HG03135 (cell line): ENCODE results near the gene SERPINB5.
"Not testable (repeated sequence)": the region's sequence is repeated elsewhere in the genome, so short reads cannot be mapped to it uniquely, and the experiment has no call there.

Experiments
- ATAC-seq: cut with Tn5 transposase; IDR thresholded peaks from one replicate; pipeline ENCODE4 v1.9.1; 2021; ENCODE audit warnings: mild to moderate bottlenecking, moderate library complexity; ENCODE audit not compliant: unreplicated experiment

SERPINB5 gene

GRCh38 chr18:63476668-63477067 lies at the start of gene SERPINB5:
Gene SERPINB5 (plus strand): TSS chr18:63476958. CDS start chr18:63484429, 7,471 bp downstream.
- ATAC-seq: no peak

- no peak for ATAC-seq
These were observed 49.2 kb upstream of the SERPINB5 start for GRCh38 chr18:63427558-63427957.

DNA sequence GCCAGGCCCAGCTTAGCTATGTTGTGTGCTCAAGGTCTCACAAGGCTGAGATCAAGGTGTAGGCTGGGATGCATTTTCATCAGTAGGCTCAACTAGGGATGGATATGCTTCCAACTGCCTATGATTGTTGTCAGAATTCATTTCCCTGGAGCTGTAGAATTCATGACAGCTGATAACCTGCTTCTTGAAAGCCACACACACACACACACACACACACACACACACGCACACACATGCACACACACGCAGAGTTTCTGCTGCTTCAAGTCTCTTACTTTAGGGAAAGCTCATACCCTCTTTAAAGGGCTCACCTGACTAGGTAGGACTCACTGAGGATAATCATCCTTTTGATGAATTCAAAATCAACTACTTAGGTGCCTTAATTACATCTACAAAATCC lies 46.2 kb upstream of the SERPINB5 start:
- no peak for ATAC-seq

- no peak for ATAC-seq
These were observed 45.6 kb upstream of the SERPINB5 start for GRCh38 chr18:63431180-63431579.

GRCh38 chr18:63433334-63433866 lies 43.4 kb upstream of the SERPINB5 start:
- ATAC-seq: no peak

GRCh38 chr18:63438181-63438580 lies 38.6 kb upstream of the SERPINB5 start:
- ATAC-seq: no peak

GRCh38 chr18:63439334-63439733 lies 37.4 kb upstream of the SERPINB5 start:
- no peak for ATAC-seq

- ATAC-seq: no peak
These were observed 36.5 kb upstream of the SERPINB5 start for GRCh38 chr18:63440219-63440618.

GRCh38 chr18:63440881-63441280 lies 35.9 kb upstream of the SERPINB5 start:
- ATAC-seq: no peak

DNA sequence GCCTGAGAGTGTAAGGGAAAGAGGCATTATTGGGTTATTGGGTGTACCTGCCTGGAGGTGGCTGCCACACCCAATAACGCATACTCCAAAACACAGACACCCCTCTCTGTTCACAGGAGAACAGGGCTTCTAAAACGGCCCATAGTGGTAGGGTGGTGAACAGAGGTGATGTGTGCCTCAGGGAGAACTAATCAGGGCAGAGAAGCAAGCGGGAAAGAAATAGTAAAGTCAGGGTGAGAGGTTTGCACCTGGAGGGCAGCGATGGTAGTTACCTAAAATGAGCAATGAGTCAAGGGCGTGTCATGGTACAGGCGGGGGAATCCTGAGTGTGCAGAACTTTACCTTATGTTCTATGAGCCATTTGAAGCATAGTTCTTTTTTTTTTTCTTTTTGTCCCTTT lies 32.9 kb upstream of the SERPINB5 start:
- ATAC-seq: no peak

- ATAC-seq: peak; percentile 49
These were observed 32.2 kb upstream of the SERPINB5 start for GRCh38 chr18:63444580-63444979.

GRCh38 chr18:63445037-63445436 lies 31.7 kb upstream of the SERPINB5 start:
- ATAC-seq: no peak

DNA sequence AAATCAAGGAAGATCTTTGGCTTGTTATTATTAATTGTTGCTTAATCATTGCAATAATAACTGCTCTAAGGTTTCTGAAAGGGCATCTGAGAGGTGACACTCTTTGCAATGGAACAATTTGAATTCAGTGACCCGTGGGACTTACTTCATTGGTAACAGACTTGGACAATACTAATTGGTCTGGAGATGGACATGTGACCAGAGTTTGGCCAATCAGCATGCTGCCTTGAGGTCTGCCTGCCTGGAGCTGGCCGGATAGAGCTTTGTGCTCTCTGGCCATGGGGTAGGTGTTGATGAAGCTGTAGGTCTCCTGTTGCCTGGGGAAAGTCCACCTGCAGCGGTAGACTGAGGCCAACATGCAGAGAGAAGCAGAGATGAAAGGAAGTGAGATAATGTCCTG lies 30.5 kb upstream of the SERPINB5 start:
- no peak for ATAC-seq

DNA sequence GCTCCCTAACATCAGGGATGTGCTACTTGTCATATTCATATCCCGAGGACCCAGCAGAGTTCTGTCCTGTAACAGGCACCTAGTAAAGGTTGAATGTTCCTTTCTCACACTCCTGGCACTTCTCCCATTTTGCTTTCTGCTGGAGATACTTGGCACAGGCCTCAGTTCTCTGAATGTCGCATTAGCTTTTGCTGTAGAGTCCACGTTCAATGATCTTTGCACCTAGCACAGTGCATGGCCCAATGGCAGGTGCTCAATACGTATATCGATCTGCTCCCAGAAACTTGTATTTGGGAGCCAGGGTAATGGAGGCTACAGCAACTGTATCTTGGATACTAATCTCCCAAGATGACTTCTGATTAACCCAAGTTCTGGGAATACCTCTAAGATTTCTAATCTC lies 29.7 kb upstream of the SERPINB5 start:
- no peak for ATAC-seq

GRCh38 chr18:63449426-63449825 lies 27.3 kb upstream of the SERPINB5 start:
- no peak for ATAC-seq

- ATAC-seq: no peak
These were observed 24.7 kb upstream of the SERPINB5 start for GRCh38 chr18:63451799-63452660.

- not testable (repeated sequence) for ATAC-seq
These were observed 24.0 kb upstream of the SERPINB5 start for GRCh38 chr18:63452751-63453150.

- no peak for ATAC-seq
These were observed 22.3 kb upstream of the SERPINB5 start for GRCh38 chr18:63454497-63454896.

GRCh38 chr18:63457977-63458376 lies 18.8 kb upstream of the SERPINB5 start:
- no peak for ATAC-seq

- ATAC-seq: no peak
These were observed 16.3 kb upstream of the SERPINB5 start for GRCh38 chr18:63460414-63460813.

DNA sequence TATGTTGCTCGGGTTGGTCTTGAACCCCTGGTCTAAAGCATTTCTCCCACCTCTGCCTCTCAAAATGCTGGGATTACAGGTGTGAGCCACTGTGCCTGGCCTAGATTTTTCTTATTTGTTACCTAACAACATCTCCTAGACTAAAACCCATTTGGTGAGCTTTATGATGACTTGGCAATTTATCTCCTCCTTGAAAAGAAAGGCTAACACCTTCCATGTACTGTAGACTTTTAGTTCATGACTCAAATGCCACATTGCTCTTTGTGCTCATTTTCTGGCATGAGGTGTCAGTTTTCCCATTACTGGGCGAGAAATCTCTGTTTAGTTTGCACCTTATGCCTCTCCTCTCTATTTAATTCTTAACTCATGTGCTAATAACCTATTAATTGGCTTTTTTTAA lies 12.3 kb upstream of the SERPINB5 start:
- ATAC-seq: no peak

DNA sequence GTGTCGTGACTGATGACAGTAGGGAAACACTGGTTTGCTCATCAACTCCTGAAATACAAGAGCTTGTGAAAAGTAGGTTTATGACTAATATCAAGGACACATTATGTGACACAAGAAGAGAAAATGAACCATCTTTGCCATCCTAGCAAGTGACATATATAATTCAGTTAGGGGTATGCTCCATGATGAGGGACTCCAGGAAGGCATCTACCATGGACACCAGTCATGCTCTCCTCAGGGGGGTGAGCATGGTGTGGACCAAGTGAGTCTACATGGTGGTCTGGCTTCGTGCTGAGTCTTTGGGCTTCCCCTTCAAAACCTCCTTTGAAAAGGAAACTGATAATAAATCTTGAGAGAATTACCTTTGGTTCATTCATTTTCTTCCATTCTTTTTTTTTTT lies 11.7 kb upstream of the SERPINB5 start:
- no peak for ATAC-seq

- ATAC-seq: no peak
These were observed 9.1 kb upstream of the SERPINB5 start for GRCh38 chr18:63467699-63468098.
